Stimulated activated CD4-positive, alpha-beta T cell treated with anti-CD3 and anti-CD28 coated beads, Interleukin-1b, Interleukin-23, amount 100 ng/mL, for 48 hours (primary cell): ENCODE measurements around the gene NSUN2.
"Not testable (repeated sequence)": the region's sequence is repeated elsewhere in the genome, so short reads cannot be mapped to it uniquely, and the experiment has no call there.

Source experiments
- DNase-seq: peaks from one replicate; pipeline ENCODE4 v3.0.0-alpha.2; 2020

Gene NSUN2

GRCh38 chr5:6581559-6582426, 51.1 kb downstream of the NSUN2 start:
- DNase-seq, result no peak

GRCh38 chr5:6581090-6581489, 51.8 kb downstream of the NSUN2 start:
- DNase-seq, result no peak

- no peak for DNase-seq
These were observed 53.3 kb downstream of the NSUN2 start for GRCh38 chr5:6579535-6579934.

GRCh38 chr5:6578676-6579343, 54.0 kb downstream of the NSUN2 start:
- no peak for DNase-seq

- DNase-seq, result no peak
These were observed 55.9 kb downstream of the NSUN2 start for GRCh38 chr5:6576861-6577501.

GRCh38 chr5:6574537-6575245, 58.2 kb downstream of the NSUN2 start:
- DNase-seq, result no peak

GRCh38 chr5:6574111-6574510, 58.7 kb downstream of the NSUN2 start:
- DNase-seq, result no peak

GRCh38 chr5:6573651-6574101, 59.2 kb downstream of the NSUN2 start:
- DNase-seq, result no peak

GRCh38 chr5:6572825-6573380, 59.9 kb downstream of the NSUN2 start:
- no peak for DNase-seq

- DNase-seq, result no peak
These were observed 60.6 kb downstream of the NSUN2 start for GRCh38 chr5:6572086-6572824.

- DNase-seq, result not testable (repeated sequence)
These were observed 61.2 kb downstream of the NSUN2 start for GRCh38 chr5:6571607-6572006.

- DNase-seq, result no peak
These were observed 62.3 kb downstream of the NSUN2 start for GRCh38 chr5:6570530-6570929.

- no peak for DNase-seq
These were observed 64.0 kb downstream of the NSUN2 start for GRCh38 chr5:6568889-6569288.

- DNase-seq, result no peak
These were observed 64.5 kb downstream of the NSUN2 start for GRCh38 chr5:6568383-6568782.

GRCh38 chr5:6567835-6568234, 65.0 kb downstream of the NSUN2 start:
- no peak for DNase-seq

- no peak for DNase-seq
These were observed 65.8 kb downstream of the NSUN2 start for GRCh38 chr5:6567068-6567467.

- no peak for DNase-seq
These were observed 67.4 kb downstream of the NSUN2 start for GRCh38 chr5:6565492-6565891.

- DNase-seq, result no peak
These were observed 74.9 kb downstream of the NSUN2 start for GRCh38 chr5:6557807-6558575.

GRCh38 chr5:6556802-6557102, 76.1 kb downstream of the NSUN2 start:
- DNase-seq, result no peak

- no peak for DNase-seq
These were observed 76.6 kb downstream of the NSUN2 start for GRCh38 chr5:6556089-6556801.

- no peak for DNase-seq
These were observed 78.0 kb downstream of the NSUN2 start for GRCh38 chr5:6554812-6555211.
